ENCODE results near the gene GUCY1B1. TPM values are rescaled to one million over a fixed set of nuclear protein-coding genes. Genes with fewer than 3 reads are reported as not detected.

The GUCY1B1 gene
- total RNA-seq, 1 donor from 2014 or later = 0.37 TPM

GRCh38 chr4:155772459-155773195 lies 13.8 kb downstream of the GUCY1B1 start:
- no peak overlapping the region for H3K4me3 Mint-ChIP-seq
- intact Hi-C loops (cut with micrococcal nuclease) = no loop called here
- H3K36me3 Mint-ChIP-seq (ENCODE audit: low read depth) = no peaks in the 10 kb centered on the region
- H3K4me1 Mint-ChIP-seq = no peaks in the 10 kb centered on the region
- H3K27ac Mint-ChIP-seq = no peak overlapping the region
- H3K27me3 Mint-ChIP-seq = peaks cover 1% of the 10 kb centered on the region
- H3K9me3 Mint-ChIP-seq = no peaks in the 10 kb centered on the region
- DNase-seq = no peak

DNA sequence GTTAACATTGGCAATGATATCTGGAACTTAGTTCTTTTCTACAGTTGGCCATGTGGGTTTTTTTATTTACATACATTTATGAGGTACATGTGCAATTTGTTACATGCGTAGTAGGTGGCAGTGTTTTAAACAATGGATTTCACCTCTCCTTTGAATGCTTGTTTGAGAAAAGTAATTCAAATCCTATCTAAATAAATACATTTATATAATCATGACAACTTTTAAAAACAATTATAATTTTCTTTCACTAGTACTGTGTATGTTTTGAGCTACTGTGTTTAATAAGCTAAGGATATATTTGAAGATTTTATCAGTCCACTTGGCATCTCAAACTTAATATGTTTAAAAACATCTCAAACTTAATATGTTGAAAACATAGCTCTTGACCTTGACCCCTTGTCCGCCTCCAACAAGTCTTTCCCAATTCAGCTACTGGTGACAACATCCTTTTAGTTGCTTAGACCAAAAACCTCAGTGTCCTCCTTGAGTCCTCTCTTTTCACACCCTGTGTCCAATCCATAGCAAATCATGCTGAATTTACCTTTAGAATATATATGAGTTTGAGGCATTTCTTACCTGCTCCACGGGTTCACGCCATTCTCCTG lies 14.5 kb downstream of the GUCY1B1 start:
- no peak overlapping the region for H3K4me3 Mint-ChIP-seq
- H3K27me3 Mint-ChIP-seq = peaks cover 1% of the 10 kb centered on the region
- DNase-seq = no peak
- intact Hi-C loops (cut with micrococcal nuclease) = no loop called here
- H3K4me1 Mint-ChIP-seq = no peaks in the 10 kb centered on the region
- H3K9me3 Mint-ChIP-seq = no peaks in the 10 kb centered on the region
- no peaks in the 10 kb centered on the region for H3K36me3 Mint-ChIP-seq (ENCODE audit: low read depth)
- H3K27ac Mint-ChIP-seq = no peak overlapping the region

DNA sequence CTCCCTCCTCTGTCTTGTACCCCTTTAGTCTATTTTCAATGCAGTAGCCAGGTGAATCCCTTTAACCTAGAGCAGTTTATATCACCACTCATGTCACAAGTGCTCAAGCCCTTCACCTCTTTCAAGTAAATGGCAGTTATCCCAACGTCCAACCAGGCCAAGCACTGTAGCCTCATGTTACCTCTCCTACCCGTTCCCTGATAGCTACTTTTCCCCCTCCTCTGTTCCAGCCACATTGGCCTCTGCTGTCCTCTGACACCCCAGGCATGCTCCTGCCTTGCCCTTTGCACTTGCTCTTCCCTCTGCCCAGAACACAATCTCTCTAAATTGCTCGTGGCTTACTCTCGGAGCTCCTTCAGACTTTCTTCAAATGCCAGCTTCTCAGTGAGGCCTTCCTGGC lies 15.2 kb downstream of the GUCY1B1 start:
- Mint-ChIP-seq H3K27me3 (no peaks in the 10 kb centered on the region), H3K4me1 (no peaks in the 10 kb centered on the region), H3K9me3 (no peaks in the 10 kb centered on the region), H3K4me3 (no peak overlapping the region), H3K27ac (no peak overlapping the region), H3K36me3 (ENCODE audit: low read depth) (no peaks in the 10 kb centered on the region)
- DNase-seq = no peak
- intact Hi-C loops (cut with micrococcal nuclease) = no loop called here

- no peak for DNase-seq
- intact Hi-C loops (cut with micrococcal nuclease) = no loop called here
- Mint-ChIP-seq H3K27me3 (peaks cover 5% of the 10 kb centered on the region), H3K4me1 (no peaks in the 10 kb centered on the region), H3K36me3 (ENCODE audit: low read depth) (no peaks in the 10 kb centered on the region), H3K9me3 (no peaks in the 10 kb centered on the region), H3K27ac (no peak overlapping the region), H3K4me3 (no peak overlapping the region)
These were observed 19.3 kb downstream of the GUCY1B1 start for GRCh38 chr4:155777971-155778735.

DNA sequence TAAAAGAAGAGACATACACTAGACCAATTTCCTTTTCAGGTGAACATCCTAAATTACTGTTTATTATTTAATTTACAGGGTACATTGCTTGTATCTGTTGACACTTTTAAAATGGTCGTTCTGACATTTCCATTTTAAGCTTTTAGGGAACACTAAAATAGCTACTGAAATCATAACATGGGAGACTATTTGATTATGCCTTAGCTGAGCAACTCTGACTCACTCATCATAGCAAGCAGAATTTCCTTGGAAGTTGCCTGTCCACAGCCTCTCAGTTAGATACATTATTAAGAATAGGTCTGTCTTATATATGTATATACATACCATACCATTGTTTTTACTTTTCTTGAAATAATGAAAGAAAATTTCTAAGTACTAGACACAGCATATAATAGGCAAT lies 22.0 kb downstream of the GUCY1B1 start:
- peaks cover 5% of the 10 kb centered on the region for H3K27me3 Mint-ChIP-seq
- no peaks in the 10 kb centered on the region for H3K36me3 Mint-ChIP-seq (ENCODE audit: low read depth)
- DNase-seq = no peak
- no peaks in the 10 kb centered on the region for H3K4me1 Mint-ChIP-seq
- intact Hi-C loops (cut with micrococcal nuclease) = no loop called here
- no peak overlapping the region for H3K27ac Mint-ChIP-seq
- no peak overlapping the region for H3K4me3 Mint-ChIP-seq
- H3K9me3 Mint-ChIP-seq = no peaks in the 10 kb centered on the region

DNA sequence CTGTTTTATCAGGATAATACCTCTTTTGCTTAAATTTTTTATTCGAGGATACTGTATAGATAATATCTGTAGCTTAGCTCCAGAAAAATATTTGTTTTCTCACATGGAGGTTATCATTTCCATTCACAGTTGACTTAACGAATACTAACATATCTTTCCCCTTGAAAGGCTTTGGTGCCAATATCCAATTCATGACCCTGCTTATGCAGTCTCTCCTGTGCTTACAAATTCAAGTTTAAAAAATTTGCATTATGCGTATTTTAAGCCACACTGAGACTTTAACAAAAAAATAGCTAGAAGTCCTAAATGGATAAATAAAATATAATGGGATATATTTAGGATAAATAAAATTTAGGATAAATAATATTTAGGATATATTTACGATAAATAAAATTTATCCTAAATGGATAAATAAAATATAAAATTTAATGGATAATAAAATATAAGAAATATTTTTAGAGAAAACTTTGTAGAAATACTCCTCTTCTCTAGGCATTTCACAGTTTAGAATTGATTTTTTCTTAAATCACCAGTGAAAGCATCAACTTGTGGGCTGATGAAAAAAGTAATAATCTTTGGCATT lies 22.5 kb downstream of the GUCY1B1 start:
- peaks cover 5% of the 10 kb centered on the region for H3K27me3 Mint-ChIP-seq
- DNase-seq = no peak
- no peaks in the 10 kb centered on the region for H3K4me1 Mint-ChIP-seq
- no peaks in the 10 kb centered on the region for H3K9me3 Mint-ChIP-seq
- intact Hi-C loops (cut with micrococcal nuclease) = no loop called here
- H3K4me3 Mint-ChIP-seq = no peak overlapping the region
- H3K27ac Mint-ChIP-seq = no peak overlapping the region
- no peaks in the 10 kb centered on the region for H3K36me3 Mint-ChIP-seq (ENCODE audit: low read depth)

DNA sequence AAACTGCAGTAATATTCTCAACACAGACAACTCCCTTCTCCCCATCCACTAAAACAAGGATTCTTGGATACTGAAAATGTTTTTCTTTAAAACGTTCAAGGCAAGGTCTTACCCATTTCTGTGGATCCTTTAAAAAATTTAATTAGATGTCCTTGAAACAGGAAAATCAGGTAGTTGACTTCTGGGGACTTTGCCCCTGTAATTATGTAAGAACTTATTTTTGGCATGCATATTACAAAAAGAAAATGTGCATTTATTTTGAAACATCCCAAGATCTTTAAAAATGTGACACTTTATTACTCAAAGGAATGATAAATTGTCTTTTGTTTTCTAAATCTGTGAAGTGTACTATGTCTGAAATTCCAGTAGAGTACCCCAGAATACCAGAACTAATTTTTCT lies 25.8 kb downstream of the GUCY1B1 start:
- peaks cover 5% of the 10 kb centered on the region for H3K27me3 Mint-ChIP-seq
- H3K4me3 Mint-ChIP-seq = no peak overlapping the region
- no peaks in the 10 kb centered on the region for H3K9me3 Mint-ChIP-seq
- intact Hi-C loops (cut with micrococcal nuclease) = no loop called here
- no peaks in the 10 kb centered on the region for H3K4me1 Mint-ChIP-seq
- H3K36me3 Mint-ChIP-seq (ENCODE audit: low read depth) = no peaks in the 10 kb centered on the region
- H3K27ac Mint-ChIP-seq = no peak overlapping the region
- DNase-seq = no peak

- intact Hi-C loops (cut with micrococcal nuclease) = loop anchor here (2.0 kb wide), 1 partner anchor 803 kb away; no protein-coding TSS in a partner anchor
These were observed 27.0 kb downstream of the GUCY1B1 start for GRCh38 chr4:155785828-155786227.

GRCh38 chr4:155787113-155787710 lies 28.4 kb downstream of the GUCY1B1 start:
- H3K27ac Mint-ChIP-seq = no peak overlapping the region
- H3K27me3 Mint-ChIP-seq = no peaks in the 10 kb centered on the region
- no peak overlapping the region for H3K4me3 Mint-ChIP-seq
- no peaks in the 10 kb centered on the region for H3K4me1 Mint-ChIP-seq
- H3K9me3 Mint-ChIP-seq = no peaks in the 10 kb centered on the region
- peak; percentile 73 for DNase-seq
- H3K36me3 Mint-ChIP-seq (ENCODE audit: low read depth) = no peaks in the 10 kb centered on the region
- intact Hi-C loops (cut with micrococcal nuclease) = loop anchor here (1.0 to 2.0 kb wide), 3 partner anchors 258 to 804 kb away; no protein-coding TSS in a partner anchor

More at GRCh38 chr4:155785828-155786227, 27.0 kb downstream of the GUCY1B1 start:
- no peaks in the 10 kb centered on the region for H3K9me3 Mint-ChIP-seq
- no peaks in the 10 kb centered on the region for H3K27me3 Mint-ChIP-seq
- H3K27ac Mint-ChIP-seq = no peak overlapping the region
- H3K4me1 Mint-ChIP-seq = no peaks in the 10 kb centered on the region
- DNase-seq = no peak
- H3K4me3 Mint-ChIP-seq = no peak overlapping the region
- H3K36me3 Mint-ChIP-seq (ENCODE audit: low read depth) = no peaks in the 10 kb centered on the region

DNA sequence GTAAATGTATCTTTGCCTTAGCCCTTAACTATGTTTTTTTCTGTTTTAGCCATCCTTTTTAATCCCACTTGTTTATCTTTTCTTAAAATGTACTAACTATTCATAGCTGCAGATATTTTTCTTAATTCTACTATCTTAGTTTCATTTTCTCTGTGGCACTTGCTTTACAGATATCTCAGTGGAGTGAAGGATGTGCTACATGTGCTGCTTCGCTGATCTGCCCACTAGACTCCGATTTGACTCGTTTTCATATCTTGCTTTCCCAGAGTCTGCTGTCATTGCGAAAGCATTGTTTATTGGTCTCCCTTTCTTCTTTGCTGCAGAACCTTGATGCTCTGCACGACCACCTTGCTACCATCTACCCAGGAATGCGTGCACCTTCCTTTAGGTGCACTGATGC lies 30.6 kb downstream of the GUCY1B1 start:
- Mint-ChIP-seq H3K4me1 (no peaks in the 10 kb centered on the region), H3K9me3 (no peaks in the 10 kb centered on the region), H3K27me3 (no peaks in the 10 kb centered on the region), H3K4me3 (no peak overlapping the region), H3K27ac (no peak overlapping the region), H3K36me3 (ENCODE audit: low read depth) (no peaks in the 10 kb centered on the region)
- intact Hi-C loops (cut with micrococcal nuclease) = no loop called here
- DNase-seq = no peak

DNA sequence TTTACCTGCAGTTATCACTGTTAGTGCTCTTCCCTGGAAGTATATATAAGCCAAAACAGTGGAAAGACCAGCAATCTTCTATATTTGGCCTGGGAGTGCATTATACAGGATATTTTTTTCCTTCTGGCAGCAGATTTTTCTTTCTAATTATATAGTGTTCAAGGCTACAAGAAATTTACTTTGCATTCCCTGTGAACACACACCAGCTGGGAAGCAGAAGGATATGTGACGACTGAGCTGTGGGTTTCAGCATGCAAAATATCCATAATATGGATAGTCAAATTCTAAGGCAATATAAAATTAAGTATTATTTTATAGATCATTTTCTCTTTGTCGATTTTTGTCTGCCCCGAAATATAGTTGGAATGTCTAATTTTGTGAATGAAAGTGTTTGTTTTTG lies 31.2 kb downstream of the GUCY1B1 start:
- H3K4me1 Mint-ChIP-seq = no peaks in the 10 kb centered on the region
- H3K4me3 Mint-ChIP-seq = no peak overlapping the region
- DNase-seq = no peak
- no peaks in the 10 kb centered on the region for H3K9me3 Mint-ChIP-seq
- intact Hi-C loops (cut with micrococcal nuclease) = no loop called here
- no peaks in the 10 kb centered on the region for H3K27me3 Mint-ChIP-seq
- no peak overlapping the region for H3K27ac Mint-ChIP-seq
- no peaks in the 10 kb centered on the region for H3K36me3 Mint-ChIP-seq (ENCODE audit: low read depth)

- H3K27ac Mint-ChIP-seq = no peak overlapping the region
- no peak overlapping the region for H3K4me3 Mint-ChIP-seq
- no peaks in the 10 kb centered on the region for H3K4me1 Mint-ChIP-seq
- H3K9me3 Mint-ChIP-seq = no peaks in the 10 kb centered on the region
- intact Hi-C loops (cut with micrococcal nuclease) = no loop called here
- DNase-seq = no peak
- H3K27me3 Mint-ChIP-seq = no peaks in the 10 kb centered on the region
- H3K36me3 Mint-ChIP-seq (ENCODE audit: low read depth) = no peaks in the 10 kb centered on the region
These were observed 35.9 kb downstream of the GUCY1B1 start for GRCh38 chr4:155794589-155795236.

DNA sequence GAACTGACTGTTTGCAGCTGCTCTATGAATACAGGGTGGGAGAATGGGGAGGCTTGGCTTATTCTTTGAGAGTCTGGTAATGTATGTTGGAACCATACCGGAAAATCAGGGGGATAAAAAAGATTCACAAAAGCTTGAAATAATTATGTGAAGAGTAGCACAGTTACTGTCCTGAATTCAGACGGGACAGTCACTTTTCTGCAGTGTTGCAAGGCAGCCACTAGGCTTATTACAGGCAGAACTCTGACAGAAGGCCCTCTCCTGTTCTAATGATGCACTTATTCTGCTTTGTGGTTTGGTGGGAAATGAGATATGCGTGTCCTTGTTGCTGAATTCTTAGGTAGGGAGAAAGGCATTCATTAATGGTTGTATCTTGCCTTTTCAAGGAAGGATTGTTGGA lies 37.2 kb downstream of the GUCY1B1 start:
- H3K4me3 Mint-ChIP-seq = no peak overlapping the region
- intact Hi-C loops (cut with micrococcal nuclease) = no loop called here

More for the DNA sequence above, 37.2 kb downstream of the GUCY1B1 start:
- Mint-ChIP-seq H3K27me3 (no peaks in the 10 kb centered on the region), H3K9me3 (no peaks in the 10 kb centered on the region), H3K4me1 (no peaks in the 10 kb centered on the region), H3K27ac (no peak overlapping the region), H3K36me3 (ENCODE audit: low read depth) (no peaks in the 10 kb centered on the region)
- DNase-seq = no peak

Measured in activated CD4-positive, alpha-beta T cell treated with anti-CD3 and anti-CD28 coated beads, Interleukin-2, amount 10 ng/mL, durations not matched to agents 24 days and 14 days (primary cell).